Loucy (cell line): ENCODE results near the gene ENKD1.

ENCODE experiments used
- H2AFZ ChIP-seq: fragments of 200-600 bp; sonication (generic); 2 replicates; pipeline ENCODE4 v1.6.0; 2016; ENCODE audit warnings: antibody characterized with exemption, mild to moderate bottlenecking, low read length, moderate library complexity
- H3F3A ChIP-seq: fragments of 200-600 bp; 2 replicates; pipeline ENCODE4 v1.6.0; 2016; ENCODE audit warnings: antibody characterized with exemption, low read depth, mild to moderate bottlenecking
- H3K27me3 ChIP-seq: fragments of 200-600 bp; sonication (generic); 2 replicates; pipeline ENCODE4 v1.6.1; 2014; ENCODE audit warnings: low read length, mild to moderate bottlenecking; ENCODE audit not compliant: insufficient read depth, poor library complexity, severe bottlenecking
- H3K36me3 ChIP-seq: fragments of 200-600 bp; sonication (generic); 2 replicates; pipeline ENCODE4 v1.6.1; 2016; ENCODE audit warnings: low read length; ENCODE audit not compliant: insufficient read depth
- H3K4me1 ChIP-seq: fragments of 200-600 bp; sonication (generic); 2 replicates; pipeline ENCODE4 v1.5.1; 2014; ENCODE audit warnings: low read length, mild to moderate bottlenecking; ENCODE audit not compliant: insufficient read depth, poor library complexity, severe bottlenecking
- H3K4me2 ChIP-seq: fragments of 200-600 bp; sonication (generic); 2 replicates; pipeline ENCODE4 v1.6.0; 2014; ENCODE audit warnings: antibody characterized with exemption, low read length, low read depth, mild to moderate bottlenecking; ENCODE audit not compliant: poor library complexity, severe bottlenecking
- H3K4me3 ChIP-seq: fragments of 200-600 bp; sonication (generic); 2 replicates; pipeline ENCODE4 v1.5.1; 2014; ENCODE audit warnings: low read length, mild to moderate bottlenecking, mixed read lengths; ENCODE audit not compliant: poor library complexity, severe bottlenecking
- H3K79me2 ChIP-seq: fragments of 200-600 bp; sonication (generic); 2 replicates; pipeline ENCODE4 v1.6.1; 2014; ENCODE audit warnings: low read length; ENCODE audit not compliant: insufficient read depth
- H3K9ac ChIP-seq: fragments of 200-600 bp; sonication (generic); 2 replicates; pipeline ENCODE4 v1.6.0; 2014; ENCODE audit warnings: mild to moderate bottlenecking, low read depth, low read length, moderate library complexity; ENCODE audit not compliant: poor library complexity, severe bottlenecking
- H3K9me2 ChIP-seq: fragments of 200-600 bp; sonication (generic); replicated peaks from 2 replicates; pipeline ENCODE4 v1.6.1; 2016; ENCODE audit warnings: low read depth, low read length, mixed read lengths
- H3K9me3 ChIP-seq: fragments of 200-600 bp; sonication (generic); 2 replicates; pipeline ENCODE4 v1.6.1; 2014; ENCODE audit warnings: mild to moderate bottlenecking, antibody characterized with exemption, low read length, low read depth; ENCODE audit not compliant: insufficient read depth
- H4K20me1 ChIP-seq: fragments of 200-600 bp; sonication (generic); 2 replicates; pipeline ENCODE4 v1.6.0; 2014; ENCODE audit warnings: antibody characterized with exemption, low read length, mild to moderate bottlenecking; ENCODE audit not compliant: insufficient read depth, poor library complexity, severe bottlenecking
- CTCF ChIP-seq: fragments of 200-600 bp; sonication (generic); conservative IDR thresholded peaks from 2 replicates; pipeline ENCODE4 v1.5.1; 2014; ENCODE audit warnings: mild to moderate bottlenecking, antibody characterized with exemption, low read length
- EZH2phosphoT487 ChIP-seq: fragments of 200-600 bp; IDR thresholded peaks from 2 replicates; pipeline ENCODE4 v1.6.1; 2018; ENCODE audit warnings: antibody characterized with exemption, mild to moderate bottlenecking, moderate library complexity, borderline replicate concordance

Gene ENKD1

GRCh38 chr16:67651847-67652246 is 14.7 kb downstream of the ENKD1 start:
- Histone ChIP-seq H3K9me3 (no peaks in the 10 kb centered on the region), H3K9me2 (no peaks in the 10 kb centered on the region), H3K27me3 (no peaks in the 10 kb centered on the region), H3K4me1 (peaks cover 2% of the 10 kb centered on the region), H3F3A (no peaks in the 10 kb centered on the region), H4K20me1 (peaks cover 14% of the 10 kb centered on the region), H3K4me3 (no peak overlapping the region), H3K36me3 (peaks cover 65% of the 10 kb centered on the region; the same call in 1 of the 2 replicates), H3K4me2 (no peak overlapping the region), H3K9ac (no peak overlapping the region), H2AFZ (no peak overlapping the region), H3K79me2 (peaks cover 48% of the 10 kb centered on the region)
- TF ChIP-seq EZH2phosphoT487 (no peak), CTCF (no peak)

GRCh38 chr16:67651039-67651438 is 15.5 kb downstream of the ENKD1 start:
- Histone ChIP-seq H3F3A (no peaks in the 10 kb centered on the region), H4K20me1 (peaks cover 21% of the 10 kb centered on the region), H3K4me2 (no peak overlapping the region), H3K4me1 (peaks cover 10% of the 10 kb centered on the region), H3K36me3 (peaks cover 57% of the 10 kb centered on the region; the same call in 1 of the 2 replicates), H2AFZ (no peak overlapping the region), H3K9me3 (no peaks in the 10 kb centered on the region), H3K9ac (no peak overlapping the region), H3K9me2 (no peaks in the 10 kb centered on the region), H3K4me3 (no peak overlapping the region), H3K27me3 (no peaks in the 10 kb centered on the region), H3K79me2 (peaks cover 54% of the 10 kb centered on the region)
- TF ChIP-seq EZH2phosphoT487 (no peak), CTCF (no peak)

GRCh38 chr16:67650023-67650422 is 16.5 kb downstream of the ENKD1 start:
- H4K20me1 ChIP-seq = peaks cover 23% of the 10 kb centered on the region
- H3K9ac ChIP-seq = no peak overlapping the region
- TF ChIP-seq EZH2phosphoT487 (no peak), CTCF (no peak)
- peaks cover 64% of the 10 kb centered on the region for H3K79me2 ChIP-seq
- peaks cover 48% of the 10 kb centered on the region; the same call in 1 of the 2 replicates for H3K36me3 ChIP-seq
- H3K27me3 ChIP-seq = no peaks in the 10 kb centered on the region
- peak overlapping the region; percentile 17 for H3K4me2 ChIP-seq
- no peaks in the 10 kb centered on the region for H3K9me3 ChIP-seq
- H3F3A ChIP-seq = no peaks in the 10 kb centered on the region
- H3K4me1 ChIP-seq = peaks cover 20% of the 10 kb centered on the region
- no peak overlapping the region for H2AFZ ChIP-seq
- H3K4me3 ChIP-seq = no peak overlapping the region
- no peaks in the 10 kb centered on the region for H3K9me2 ChIP-seq
